22Rv1 (cell line): ENCODE results near the gene TMEM181.
A peak's percentile ranks its signal among the peaks of the same experiment; 100 is the strongest.

Source experiments
- H3K27ac ChIP-seq: fragments of 450-650 bp; 2 replicates; pipeline ENCODE4 v1.5.1; 2017
- CTCF ChIP-seq: fragments of 450-650 bp; IDR thresholded peaks from 2 replicates; pipeline ENCODE4 v1.5.1; 2017; ENCODE audit warnings: mild to moderate bottlenecking
- ZFX ChIP-seq: fragments of 450-650 bp; IDR thresholded peaks from 2 replicates; pipeline ENCODE4 v1.6.1; 2017; ENCODE audit warnings: antibody characterized with exemption, borderline replicate concordance

Gene TMEM181

DNA sequence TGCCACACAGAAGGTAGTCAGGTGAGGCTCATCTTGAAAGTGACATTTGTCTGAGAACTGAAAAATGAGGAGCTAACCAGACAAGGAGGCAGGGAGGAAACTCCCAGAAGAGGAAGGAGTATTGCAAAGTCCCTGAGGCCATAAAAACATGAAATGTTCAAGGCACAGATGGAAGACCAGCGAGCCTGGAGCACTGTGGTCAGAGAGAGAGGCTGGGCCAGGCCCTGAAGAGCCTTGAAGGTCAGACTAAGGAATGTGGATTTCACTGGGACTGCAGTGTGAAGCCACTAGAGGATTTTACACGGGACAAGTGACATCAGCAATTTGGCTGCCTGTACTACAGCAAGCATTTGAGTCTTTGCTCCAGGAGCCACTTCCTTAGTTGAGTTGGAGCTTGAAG is 21.1 kb upstream of the TMEM181 start:
- TF ChIP-seq CTCF, result no peak
- TF ChIP-seq ZFX, result no peak
- H3K27ac ChIP-seq, result 0 out of 2 replicates have a peak overlapping the region, but pooled peaks have one; percentile 17

DNA sequence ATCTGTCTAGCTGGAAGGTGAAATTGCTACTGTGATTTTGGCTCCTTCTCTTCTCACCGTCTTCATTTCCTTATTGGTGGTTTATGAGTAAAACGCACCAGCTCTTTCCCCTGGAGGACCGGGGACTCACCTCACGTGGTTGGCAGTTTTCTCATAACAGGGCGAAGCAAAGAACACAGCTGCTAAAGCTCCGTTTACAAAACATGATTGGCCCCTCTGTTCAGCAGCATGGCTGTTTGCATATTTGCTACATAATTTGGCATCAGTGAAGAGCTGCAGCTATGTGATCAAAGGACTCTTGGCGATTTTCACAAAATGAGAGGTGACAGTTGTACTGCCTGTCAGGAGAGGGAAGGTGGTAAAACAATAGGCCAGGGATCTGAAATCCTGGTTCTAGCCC is 20.5 kb upstream of the TMEM181 start:
- TF ChIP-seq CTCF (no peak), ZFX (no peak)
- no peak overlapping the region for H3K27ac ChIP-seq

GRCh38 chr6:158539881-158540280 is 20.0 kb upstream of the TMEM181 start:
- no peak for TF ChIP-seq ZFX
- TF ChIP-seq CTCF, result no peak
- no peak overlapping the region for H3K27ac ChIP-seq

- H3K27ac ChIP-seq, result no peak overlapping the region
- TF ChIP-seq CTCF (no peak), ZFX (no peak)
Measured at GRCh38 chr6:158543606-158544185, 16.2 kb upstream of the TMEM181 start.

DNA sequence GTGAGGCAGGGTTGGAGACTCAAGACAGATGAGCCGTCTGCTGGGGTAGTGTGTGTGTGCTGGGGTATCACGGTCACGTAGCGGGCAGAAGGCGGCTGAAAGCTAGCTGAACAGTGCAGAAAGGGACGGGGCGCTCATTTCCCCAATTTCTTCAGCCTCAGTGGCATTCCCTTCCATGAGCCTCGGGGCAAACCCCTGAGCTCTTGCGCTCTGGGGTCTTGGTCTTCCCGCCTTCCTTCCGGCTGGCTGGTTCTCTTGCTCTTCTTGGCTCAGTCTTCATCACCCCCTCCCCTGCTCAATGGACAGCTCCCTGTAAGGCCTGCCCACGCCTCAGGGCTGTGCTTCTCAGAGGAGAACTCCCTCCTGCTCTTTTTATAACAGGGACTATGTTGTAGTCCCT is 15.5 kb upstream of the TMEM181 start:
- no peak overlapping the region for H3K27ac ChIP-seq
- TF ChIP-seq ZFX (no peak), CTCF (no peak)

- H3K27ac ChIP-seq, result no peak overlapping the region
- TF ChIP-seq ZFX (no peak), CTCF (no peak)
Measured at GRCh38 chr6:158545043-158545966, 14.6 kb upstream of the TMEM181 start.
